Measurements from ENCODE around the gene FGFBP3. TPM values are rescaled to one million over a fixed set of nuclear protein-coding genes. Genes with fewer than 3 reads are reported as not detected.
A peak's percentile ranks its signal among the peaks of the same experiment; 100 is the strongest.

The FGFBP3 gene
- total and polyA plus RNA-seq, 2 of the 13 experiments (the other 11 are each of a cell fraction or from before 2014, with no cell fraction given), result 0.50 to 2.0 TPM

DNA sequence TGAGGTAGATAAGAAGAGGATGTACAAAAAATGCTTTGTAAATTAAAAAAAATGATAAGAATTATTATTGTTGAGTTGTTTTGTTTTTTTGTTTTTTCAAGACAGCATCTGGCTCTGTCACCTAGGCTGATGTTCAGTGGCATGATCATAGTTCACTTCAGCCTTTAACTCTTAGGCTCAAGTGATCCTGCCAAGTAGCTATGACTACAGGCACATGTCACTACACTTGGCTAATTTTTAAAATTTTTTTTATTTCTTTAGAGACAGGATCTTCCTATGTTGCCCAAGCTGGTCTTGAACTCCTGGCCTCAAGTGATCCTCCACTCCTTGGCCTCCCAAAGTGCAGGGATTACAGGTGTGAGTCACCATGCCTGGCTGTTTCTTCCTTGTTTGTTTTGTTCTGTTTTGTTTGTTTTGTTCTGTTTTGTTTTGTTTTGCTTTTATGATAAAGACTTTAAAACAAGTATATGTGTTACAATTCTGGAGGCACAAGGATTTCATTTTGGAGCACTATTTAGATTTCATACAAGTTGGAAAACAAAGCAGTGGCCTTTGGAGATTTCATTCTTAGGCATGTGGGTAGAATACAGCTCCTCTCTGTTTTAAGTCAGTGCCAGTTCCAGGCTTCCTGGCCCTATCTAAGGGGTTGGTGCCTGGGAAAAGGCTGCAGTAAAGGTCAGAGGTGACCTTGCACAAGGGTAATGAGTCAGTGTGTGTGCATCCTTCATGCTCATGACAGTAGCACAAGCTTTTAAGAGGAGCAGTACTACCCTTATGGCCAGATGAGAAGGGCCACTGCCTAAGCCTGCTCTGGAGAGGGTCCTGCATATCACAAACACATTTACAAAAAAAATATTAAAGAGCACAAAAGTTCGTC lies 17.9 kb downstream of the FGFBP3 start (continued):
- TF ChIP-seq, protein P1, sequence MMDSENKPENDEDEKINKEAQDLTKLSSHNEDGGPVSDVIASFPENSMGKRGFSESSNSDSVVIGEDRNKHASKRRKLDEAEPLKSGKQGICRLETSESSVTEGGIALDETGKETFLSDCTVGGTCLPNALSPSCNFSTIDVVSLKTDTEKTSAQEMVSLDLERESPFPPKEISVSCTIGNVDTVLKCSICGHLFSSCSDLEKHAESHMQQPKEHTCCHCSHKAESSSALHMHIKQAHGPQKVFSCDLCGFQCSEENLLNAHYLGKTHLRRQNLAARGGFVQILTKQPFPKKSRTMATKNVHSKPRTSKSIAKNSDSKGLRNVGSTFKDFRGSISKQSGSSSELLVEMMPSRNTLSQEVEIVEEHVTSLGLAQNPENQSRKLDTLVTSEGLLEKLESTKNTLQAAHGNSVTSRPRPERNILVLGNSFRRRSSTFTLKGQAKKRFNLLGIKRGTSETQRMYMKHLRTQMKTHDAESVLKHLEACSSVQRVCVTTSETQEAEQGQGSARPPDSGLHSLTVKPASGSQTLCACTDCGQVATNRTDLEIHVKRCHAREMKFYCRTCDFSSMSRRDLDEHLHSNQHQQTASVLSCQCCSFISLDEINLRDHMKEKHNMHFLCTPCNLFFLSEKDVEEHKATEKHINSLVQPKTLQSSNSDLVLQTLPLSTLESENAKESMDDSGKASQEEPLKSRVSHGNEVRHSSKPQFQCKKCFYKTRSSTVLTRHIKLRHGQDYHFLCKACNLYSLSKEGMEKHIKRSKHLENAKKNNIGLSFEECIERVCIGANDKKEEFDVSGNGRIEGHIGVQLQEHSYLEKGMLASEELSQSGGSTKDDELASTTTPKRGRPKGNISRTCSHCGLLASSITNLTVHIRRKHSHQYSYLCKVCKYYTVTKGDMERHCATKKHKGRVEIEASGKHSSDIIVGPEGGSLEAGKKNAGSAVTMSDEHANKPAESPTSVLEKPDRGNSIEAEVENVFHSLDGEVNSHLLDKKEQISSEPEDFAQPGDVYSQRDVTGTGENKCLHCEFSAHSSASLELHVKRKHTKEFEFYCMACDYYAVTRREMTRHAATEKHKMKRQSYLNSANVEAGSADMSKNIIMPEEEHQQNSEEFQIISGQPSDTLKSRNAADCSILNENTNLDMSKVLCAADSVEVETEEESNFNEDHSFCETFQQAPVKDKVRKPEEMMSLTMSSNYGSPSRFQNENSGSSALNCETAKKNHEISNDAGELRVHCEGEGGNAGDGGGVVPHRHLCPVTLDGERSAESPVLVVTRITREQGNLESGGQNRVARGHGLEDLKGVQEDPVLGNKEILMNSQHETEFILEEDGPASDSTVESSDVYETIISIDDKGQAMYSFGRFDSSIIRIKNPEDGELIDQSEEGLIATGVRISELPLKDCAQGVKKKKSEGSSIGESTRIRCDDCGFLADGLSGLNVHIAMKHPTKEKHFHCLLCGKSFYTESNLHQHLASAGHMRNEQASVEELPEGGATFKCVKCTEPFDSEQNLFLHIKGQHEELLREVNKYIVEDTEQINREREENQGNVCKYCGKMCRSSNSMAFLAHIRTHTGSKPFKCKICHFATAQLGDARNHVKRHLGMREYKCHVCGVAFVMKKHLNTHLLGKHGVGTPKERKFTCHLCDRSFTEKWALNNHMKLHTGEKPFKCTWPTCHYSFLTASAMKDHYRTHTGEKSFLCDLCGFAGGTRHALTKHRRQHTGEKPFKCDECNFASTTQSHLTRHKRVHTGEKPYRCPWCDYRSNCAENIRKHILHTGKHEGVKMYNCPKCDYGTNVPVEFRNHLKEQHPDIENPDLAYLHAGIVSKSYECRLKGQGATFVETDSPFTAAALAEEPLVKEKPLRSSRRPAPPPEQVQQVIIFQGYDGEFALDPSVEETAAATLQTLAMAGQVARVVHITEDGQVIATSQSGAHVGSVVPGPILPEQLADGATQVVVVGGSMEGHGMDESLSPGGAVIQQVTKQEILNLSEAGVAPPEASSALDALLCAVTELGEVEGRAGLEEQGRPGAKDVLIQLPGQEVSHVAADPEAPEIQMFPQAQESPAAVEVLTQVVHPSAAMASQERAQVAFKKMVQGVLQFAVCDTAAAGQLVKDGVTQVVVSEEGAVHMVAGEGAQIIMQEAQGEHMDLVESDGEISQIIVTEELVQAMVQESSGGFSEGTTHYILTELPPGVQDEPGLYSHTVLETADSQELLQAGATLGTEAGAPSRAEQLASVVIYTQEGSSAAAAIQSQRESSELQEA (CRISPR knock-in tag; IDR thresholded peaks at IDR 0.05; ENCODE audit: not compliant biosample characterization), result no peak
- peak; percentile 55 for TF ChIP-seq GATAD2A (CRISPR knock-in tag; IDR thresholded peaks at IDR 0.05)
- TF ChIP-seq ZNF644 (CRISPR knock-in tag; IDR thresholded peaks at IDR 0.05; ENCODE audit: low read depth), result peak; percentile 13; the same call in 1 of the 2 replicates
- TF ChIP-seq BCL6 (CRISPR knock-in tag; IDR thresholded peaks at IDR 0.05), result 0 out of 2 replicates have a peak, but pooled peaks have one; percentile 14
- 0 out of 2 replicates have a peak, but pooled peaks have one; percentile 37 for TF ChIP-seq JUN (CRISPR knock-in tag; IDR thresholded peaks at IDR 0.05)
- TF ChIP-seq, protein P2, sequence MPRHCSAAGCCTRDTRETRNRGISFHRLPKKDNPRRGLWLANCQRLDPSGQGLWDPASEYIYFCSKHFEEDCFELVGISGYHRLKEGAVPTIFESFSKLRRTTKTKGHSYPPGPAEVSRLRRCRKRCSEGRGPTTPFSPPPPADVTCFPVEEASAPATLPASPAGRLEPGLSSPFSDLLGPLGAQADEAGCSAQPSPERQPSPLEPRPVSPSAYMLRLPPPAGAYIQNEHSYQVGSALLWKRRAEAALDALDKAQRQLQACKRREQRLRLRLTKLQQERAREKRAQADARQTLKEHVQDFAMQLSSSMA (CRISPR knock-in tag; IDR thresholded peaks at IDR 0.05), result no peak
- TF ChIP-seq, protein P3, sequence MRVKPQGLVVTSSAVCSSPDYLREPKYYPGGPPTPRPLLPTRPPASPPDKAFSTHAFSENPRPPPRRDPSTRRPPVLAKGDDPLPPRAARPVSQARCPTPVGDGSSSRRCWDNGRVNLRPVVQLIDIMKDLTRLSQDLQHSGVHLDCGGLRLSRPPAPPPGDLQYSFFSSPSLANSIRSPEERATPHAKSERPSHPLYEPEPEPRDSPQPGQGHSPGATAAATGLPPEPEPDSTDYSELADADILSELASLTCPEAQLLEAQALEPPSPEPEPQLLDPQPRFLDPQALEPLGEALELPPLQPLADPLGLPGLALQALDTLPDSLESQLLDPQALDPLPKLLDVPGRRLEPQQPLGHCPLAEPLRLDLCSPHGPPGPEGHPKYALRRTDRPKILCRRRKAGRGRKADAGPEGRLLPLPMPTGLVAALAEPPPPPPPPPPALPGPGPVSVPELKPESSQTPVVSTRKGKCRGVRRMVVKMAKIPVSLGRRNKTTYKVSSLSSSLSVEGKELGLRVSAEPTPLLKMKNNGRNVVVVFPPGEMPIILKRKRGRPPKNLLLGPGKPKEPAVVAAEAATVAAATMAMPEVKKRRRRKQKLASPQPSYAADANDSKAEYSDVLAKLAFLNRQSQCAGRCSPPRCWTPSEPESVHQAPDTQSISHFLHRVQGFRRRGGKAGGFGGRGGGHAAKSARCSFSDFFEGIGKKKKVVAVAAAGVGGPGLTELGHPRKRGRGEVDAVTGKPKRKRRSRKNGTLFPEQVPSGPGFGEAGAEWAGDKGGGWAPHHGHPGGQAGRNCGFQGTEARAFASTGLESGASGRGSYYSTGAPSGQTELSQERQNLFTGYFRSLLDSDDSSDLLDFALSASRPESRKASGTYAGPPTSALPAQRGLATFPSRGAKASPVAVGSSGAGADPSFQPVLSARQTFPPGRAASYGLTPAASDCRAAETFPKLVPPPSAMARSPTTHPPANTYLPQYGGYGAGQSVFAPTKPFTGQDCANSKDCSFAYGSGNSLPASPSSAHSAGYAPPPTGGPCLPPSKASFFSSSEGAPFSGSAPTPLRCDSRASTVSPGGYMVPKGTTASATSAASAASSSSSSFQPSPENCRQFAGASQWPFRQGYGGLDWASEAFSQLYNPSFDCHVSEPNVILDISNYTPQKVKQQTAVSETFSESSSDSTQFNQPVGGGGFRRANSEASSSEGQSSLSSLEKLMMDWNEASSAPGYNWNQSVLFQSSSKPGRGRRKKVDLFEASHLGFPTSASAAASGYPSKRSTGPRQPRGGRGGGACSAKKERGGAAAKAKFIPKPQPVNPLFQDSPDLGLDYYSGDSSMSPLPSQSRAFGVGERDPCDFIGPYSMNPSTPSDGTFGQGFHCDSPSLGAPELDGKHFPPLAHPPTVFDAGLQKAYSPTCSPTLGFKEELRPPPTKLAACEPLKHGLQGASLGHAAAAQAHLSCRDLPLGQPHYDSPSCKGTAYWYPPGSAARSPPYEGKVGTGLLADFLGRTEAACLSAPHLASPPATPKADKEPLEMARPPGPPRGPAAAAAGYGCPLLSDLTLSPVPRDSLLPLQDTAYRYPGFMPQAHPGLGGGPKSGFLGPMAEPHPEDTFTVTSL (CRISPR knock-in tag; IDR thresholded peaks at IDR 0.05; ENCODE audit: borderline replicate concordance), result peak; percentile 67; the same call in 1 of the 2 replicates
- no peak for TF ChIP-seq HNF4G (IDR thresholded peaks at IDR 0.05; ENCODE audit: borderline replicate concordance, low read depth, low read length)
- no peak for TF ChIP-seq HNF4G (CRISPR knock-in tag; IDR thresholded peaks at IDR 0.05; ENCODE audit: borderline replicate concordance, low read depth)
- TF ChIP-seq CEBPB (IDR thresholded peaks at IDR 0.05; ENCODE audit: borderline replicate concordance, low read depth, low read length), result peak; percentile 75; the same call in 1 of the 2 replicates
- peak; percentile 13; the same call in 1 of the 2 replicates for TF ChIP-seq ELF3 (CRISPR knock-in tag; IDR thresholded peaks at IDR 0.05)

Data from HepG2 (cell line).